Left lobe of liver (tissue), 2 donors: ENCODE results near the gene HSPD1. TPM values are rescaled to one million over a fixed set of nuclear protein-coding genes. Genes with fewer than 3 reads are reported as not detected.

ENCODE experiments used
- ATAC-seq: fragments of 200-7000 bp; cut with Tn5 transposase; one replicate; pipeline ENCODE4 v1.9.1; 2020; ENCODE audit warnings: mild to moderate bottlenecking, moderate library complexity
- DNase-seq: peaks from one replicate; pipeline ENCODE4 v3.0.0-alpha.2; 2020; ENCODE audit warnings: low spot score
- total RNA-seq: library from RNA; stranded (reverse); gene quantifications from one replicate; pipeline ENCODE4 v1.2.1, GENCODE V29; 2021
- donor health status: DM: no; HTN: no; CAD: no; lungs with moderate emphysema.
- donor health status: DM: no; HTN: yes; CAD: no.

HSPD1 gene
- total RNA-seq, 1 donor from 2014 or later = 239 TPM

GRCh38 chr2:197442857-197443256 lies 56.8 kb downstream of the HSPD1 start:
- ATAC-seq (peak; percentile 40), DNase-seq (no peak)

DNA sequence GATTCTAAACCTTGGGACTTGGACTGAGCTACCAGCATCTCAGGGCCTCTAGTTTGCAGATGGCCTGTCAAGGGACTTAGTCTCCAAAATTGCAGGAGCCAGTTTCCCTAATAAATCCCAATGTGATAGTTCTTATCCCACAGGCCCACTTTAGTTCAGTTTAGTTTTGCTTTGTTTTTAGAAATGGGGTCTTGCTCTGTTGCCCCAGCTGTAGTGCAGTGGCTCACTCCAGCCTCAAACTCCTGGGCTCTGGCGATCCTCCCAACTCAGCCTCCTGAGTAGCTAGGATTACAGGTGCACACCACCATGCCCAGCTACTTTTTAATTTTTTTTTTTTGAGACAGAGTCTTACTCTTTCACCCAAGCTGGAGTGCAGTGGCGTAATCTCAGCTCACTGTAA lies 62.3 kb downstream of the HSPD1 start:
- no peak for DNase-seq
- ATAC-seq = no peak

Other genes with a start within 250 kb of the HSPD1 start
- 7.9 TPM for gene ANKRD44, start 189.1 kb downstream of the HSPD1 start, total RNA-seq
- 83.5 TPM for gene SF3B1, start 64.8 kb downstream of the HSPD1 start, total RNA-seq
- gene COQ10B, start 46.3 kb downstream of the HSPD1 start, total RNA-seq = 11.4 TPM
- gene HSPE1, start 539 bp upstream of the HSPD1 start, total RNA-seq = 91.6 TPM
- 5.8 TPM for gene MOB4, start 16.2 kb upstream of the HSPD1 start, total RNA-seq
- 1.1 TPM for gene RFTN2, start 175.7 kb upstream of the HSPD1 start, total RNA-seq
- 5.6 TPM for gene MARS2, start 205.5 kb upstream of the HSPD1 start, total RNA-seq